ENCODE results near the gene SLC27A5. TPM values are rescaled to one million over a fixed set of nuclear protein-coding genes. Genes with fewer than 3 reads are reported as not detected.

Gene SLC27A5
- total and polyA plus RNA-seq, 2 experiments from 2014 or later, result 16.2 to 35.5 TPM

- no peaks in the 10 kb centered on the region for H3K9me2 ChIP-seq (ENCODE audit: insufficient read depth)
- peaks cover 29% of the 10 kb centered on the region for H3K4me1 Mint-ChIP-seq
- peaks cover 45% of the 10 kb centered on the region for H4K20me1 ChIP-seq (replicated peaks; ENCODE audit: insufficient read depth)
- no peak for DNase-seq (ENCODE audit: low spot score)
- no peak overlapping the region for H3K4me3 Mint-ChIP-seq
- peaks cover 37% of the 10 kb centered on the region for H3K79me2 ChIP-seq (replicated peaks; ENCODE audit: insufficient read depth)
- H3K27me3 Mint-ChIP-seq (ENCODE audit: insufficient read depth, low read depth, poor library complexity), result peaks cover 27% of the 10 kb centered on the region
- peaks cover 84% of the 10 kb centered on the region for H3F3A ChIP-seq (replicated peaks; ENCODE audit: low read depth)
- no peak overlapping the region for H3K27ac Mint-ChIP-seq
- H2AFZ ChIP-seq, result no peak overlapping the region
- H3K4me3 ChIP-seq, result no peak overlapping the region
- H3K27me3 ChIP-seq (ENCODE audit: insufficient read depth), result no peaks in the 10 kb centered on the region
- H3K27ac ChIP-seq (ENCODE audit: low read depth), result no peak overlapping the region
- peaks cover 5% of the 10 kb centered on the region; the same call in 2 of the 3 replicates for H3K9me3 Mint-ChIP-seq
- no peak for ATAC-seq
- peaks cover 51% of the 10 kb centered on the region for H3K36me3 ChIP-seq (ENCODE audit: insufficient read depth)
- TF ChIP-seq ZNF331 (CRISPR knock-in tag; IDR thresholded peaks at IDR 0.05; ENCODE audit: low read depth), result no peak
- no peak for TF ChIP-seq STAT1 (IDR thresholded peaks at IDR 0.05; ENCODE audit: unreplicated experiment)
- no peak for TF ChIP-seq EZH2 (IDR thresholded peaks at IDR 0.05; ENCODE audit: low read depth, unreplicated experiment)
- no peak for TF ChIP-seq NANOG (IDR thresholded peaks at IDR 0.05; ENCODE audit: borderline replicate concordance)
- TF ChIP-seq CREB1 (CRISPR knock-in tag; IDR thresholded peaks at IDR 0.05; ENCODE audit: low read depth), result no peak
- no peak for TF ChIP-seq EZH2phosphoT487 (IDR thresholded peaks at IDR 0.05; ENCODE audit: unreplicated experiment)
- no peak for TF ChIP-seq CTCF (conservative IDR thresholded peaks at IDR 0.05; ENCODE audit: low read depth in 2 of 2)
- no peak for TF ChIP-seq ZNF462 (CRISPR knock-in tag; IDR thresholded peaks at IDR 0.05)
- no peak for TF ChIP-seq ZNF114 (CRISPR knock-in tag; IDR thresholded peaks at IDR 0.05)
- no peak for TF ChIP-seq POLR2AphosphoS5 (IDR thresholded peaks at IDR 0.05; ENCODE audit: low read depth)
- H3K4me1 ChIP-seq (ENCODE audit: insufficient read depth), result peaks cover 16% of the 10 kb centered on the region; the same call in 1 of the 2 replicates
- no peak overlapping the region for H3K4me2 ChIP-seq
- peaks cover 92% of the 10 kb centered on the region for H3K36me3 Mint-ChIP-seq (ENCODE audit: low read depth)
Measured at GRCh38 chr19:58548859-58549663, 37.3 kb upstream of the SLC27A5 start.

Data from GM23338 (cell line).